HG03066 (cell line): Measurements from ENCODE around the gene DSCAML1.

Source experiments
- ATAC-seq: cut with Tn5 transposase; IDR thresholded peaks from one replicate; pipeline ENCODE4 v1.9.1; 2021; ENCODE audit warnings: low read depth; ENCODE audit not compliant: unreplicated experiment

Gene DSCAML1, protein sequence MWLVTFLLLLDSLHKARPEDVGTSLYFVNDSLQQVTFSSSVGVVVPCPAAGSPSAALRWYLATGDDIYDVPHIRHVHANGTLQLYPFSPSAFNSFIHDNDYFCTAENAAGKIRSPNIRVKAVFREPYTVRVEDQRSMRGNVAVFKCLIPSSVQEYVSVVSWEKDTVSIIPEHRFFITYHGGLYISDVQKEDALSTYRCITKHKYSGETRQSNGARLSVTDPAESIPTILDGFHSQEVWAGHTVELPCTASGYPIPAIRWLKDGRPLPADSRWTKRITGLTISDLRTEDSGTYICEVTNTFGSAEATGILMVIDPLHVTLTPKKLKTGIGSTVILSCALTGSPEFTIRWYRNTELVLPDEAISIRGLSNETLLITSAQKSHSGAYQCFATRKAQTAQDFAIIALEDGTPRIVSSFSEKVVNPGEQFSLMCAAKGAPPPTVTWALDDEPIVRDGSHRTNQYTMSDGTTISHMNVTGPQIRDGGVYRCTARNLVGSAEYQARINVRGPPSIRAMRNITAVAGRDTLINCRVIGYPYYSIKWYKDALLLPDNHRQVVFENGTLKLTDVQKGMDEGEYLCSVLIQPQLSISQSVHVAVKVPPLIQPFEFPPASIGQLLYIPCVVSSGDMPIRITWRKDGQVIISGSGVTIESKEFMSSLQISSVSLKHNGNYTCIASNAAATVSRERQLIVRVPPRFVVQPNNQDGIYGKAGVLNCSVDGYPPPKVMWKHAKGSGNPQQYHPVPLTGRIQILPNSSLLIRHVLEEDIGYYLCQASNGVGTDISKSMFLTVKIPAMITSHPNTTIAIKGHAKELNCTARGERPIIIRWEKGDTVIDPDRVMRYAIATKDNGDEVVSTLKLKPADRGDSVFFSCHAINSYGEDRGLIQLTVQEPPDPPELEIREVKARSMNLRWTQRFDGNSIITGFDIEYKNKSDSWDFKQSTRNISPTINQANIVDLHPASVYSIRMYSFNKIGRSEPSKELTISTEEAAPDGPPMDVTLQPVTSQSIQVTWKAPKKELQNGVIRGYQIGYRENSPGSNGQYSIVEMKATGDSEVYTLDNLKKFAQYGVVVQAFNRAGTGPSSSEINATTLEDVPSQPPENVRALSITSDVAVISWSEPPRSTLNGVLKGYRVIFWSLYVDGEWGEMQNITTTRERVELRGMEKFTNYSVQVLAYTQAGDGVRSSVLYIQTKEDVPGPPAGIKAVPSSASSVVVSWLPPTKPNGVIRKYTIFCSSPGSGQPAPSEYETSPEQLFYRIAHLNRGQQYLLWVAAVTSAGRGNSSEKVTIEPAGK (N-terminal part only)

GRCh38 chr11:117796872-117797529 lies at the start of gene DSCAML1:
DSCAML1 (minus strand) TSS chr11:117797216; CDS start chr11:117797079, 137 bp downstream.
- ATAC-seq, result no peak

DNA sequence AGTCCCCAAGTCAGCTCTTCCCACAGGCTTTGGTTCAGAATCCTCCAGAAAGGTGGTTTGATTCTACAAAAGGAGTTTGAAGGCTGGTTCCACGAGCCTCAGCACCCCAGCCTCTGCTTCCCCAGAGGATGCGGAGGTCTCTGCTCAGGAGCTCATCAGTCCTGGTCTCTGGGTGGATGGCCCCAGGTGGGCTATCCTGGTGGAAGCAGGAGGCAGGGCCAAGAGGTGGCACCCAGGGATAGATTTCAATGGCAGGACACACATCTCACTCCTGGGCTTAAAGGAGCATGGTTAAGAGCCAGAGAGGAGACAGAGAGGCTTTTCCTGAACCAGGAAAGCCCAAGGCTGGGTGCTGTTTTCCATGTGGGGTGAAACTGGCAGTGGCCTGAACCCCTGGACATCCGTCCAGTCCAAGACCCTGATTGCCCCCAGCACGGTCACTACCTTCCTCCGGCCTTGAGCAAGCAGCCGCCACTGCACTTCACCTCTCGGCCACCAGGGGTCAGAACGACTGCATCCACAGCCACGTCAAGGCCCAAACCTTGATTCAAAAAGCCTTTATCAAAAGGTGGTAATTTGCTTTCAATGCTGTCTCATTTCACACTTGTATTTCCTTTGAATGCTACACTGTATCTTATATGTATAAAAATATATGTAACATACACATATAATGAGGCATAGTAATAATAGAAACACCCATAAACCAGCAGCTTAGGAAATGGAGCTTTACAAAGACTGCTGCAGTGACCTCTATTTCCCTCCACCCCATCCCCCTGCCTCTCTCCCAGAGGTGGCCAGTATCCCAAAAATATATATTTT lies 46.9 kb upstream of the DSCAML1 start:
- ATAC-seq, result no peak

DNA sequence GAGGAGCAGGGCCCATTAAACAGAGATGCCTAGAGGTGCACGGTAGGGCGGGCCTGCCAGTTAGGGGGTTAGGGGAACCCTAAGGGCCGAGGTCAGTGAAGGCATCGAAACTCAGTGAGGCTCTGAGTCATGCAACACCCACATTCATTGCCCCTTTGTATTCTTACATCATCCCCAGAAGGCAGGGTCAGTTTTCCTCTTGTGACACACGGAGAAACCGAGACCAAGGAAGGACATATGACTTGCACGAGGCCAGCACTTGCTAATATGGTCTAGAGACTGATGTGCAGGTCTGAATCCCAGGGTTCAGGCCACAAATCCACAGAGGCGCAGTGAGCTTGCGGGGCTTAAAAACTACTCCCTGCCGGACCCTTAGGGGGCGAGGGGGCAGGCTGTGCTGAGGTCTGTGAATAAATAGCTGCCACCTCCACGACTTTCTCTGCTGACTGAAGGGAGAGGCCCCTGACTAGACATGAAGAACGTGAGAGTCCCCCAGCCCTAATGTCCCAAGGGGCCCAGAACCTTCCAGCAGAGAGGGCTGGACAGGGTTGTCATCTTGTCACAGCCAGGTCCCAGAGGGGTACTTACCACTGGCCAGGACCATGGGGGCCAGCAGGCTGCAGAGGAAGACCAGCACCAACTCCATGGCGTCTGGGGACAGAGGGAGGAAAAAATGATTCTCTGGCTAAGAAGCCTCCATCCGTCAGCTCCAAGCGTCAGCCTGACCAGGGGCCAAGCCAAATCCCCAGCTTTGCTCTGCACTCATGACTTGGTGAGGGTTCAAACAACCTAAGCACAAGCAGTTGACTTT lies 45.3 kb upstream of the DSCAML1 start:
- ATAC-seq, result no peak

GRCh38 chr11:117841551-117842031 lies 44.6 kb upstream of the DSCAML1 start:
- ATAC-seq, result no peak

DNA sequence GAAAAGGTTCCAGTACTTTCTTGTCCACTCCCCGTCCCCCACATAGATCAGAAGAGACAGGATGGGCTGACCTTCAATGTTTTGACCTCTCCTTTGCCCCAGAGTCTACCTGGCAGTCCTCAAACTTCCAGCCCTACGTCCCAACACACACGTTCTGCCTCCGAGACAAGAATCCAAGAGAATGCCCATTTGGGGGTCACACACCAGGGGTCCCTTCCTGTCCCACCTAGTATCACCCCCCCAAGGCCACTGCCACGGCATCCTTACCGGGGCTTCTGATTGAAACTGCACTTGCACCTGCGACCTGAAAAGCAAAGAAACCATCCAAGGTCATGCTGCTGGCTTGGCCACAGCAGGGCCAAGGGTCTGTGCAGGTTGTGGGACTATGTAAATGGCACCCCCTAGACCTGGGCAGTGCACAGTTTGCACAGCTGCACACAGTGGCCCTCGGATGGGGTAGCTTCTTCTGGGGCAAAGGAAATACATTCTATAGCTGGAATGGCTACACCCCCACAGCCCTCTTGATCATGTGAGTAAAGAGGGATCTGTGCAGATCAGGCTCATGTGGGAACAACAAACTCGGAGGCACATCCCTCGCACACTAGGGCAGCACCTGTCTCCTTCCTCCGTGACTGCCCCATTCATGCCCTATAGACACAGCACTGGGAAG lies 44.0 kb upstream of the DSCAML1 start:
- no peak for ATAC-seq

DNA sequence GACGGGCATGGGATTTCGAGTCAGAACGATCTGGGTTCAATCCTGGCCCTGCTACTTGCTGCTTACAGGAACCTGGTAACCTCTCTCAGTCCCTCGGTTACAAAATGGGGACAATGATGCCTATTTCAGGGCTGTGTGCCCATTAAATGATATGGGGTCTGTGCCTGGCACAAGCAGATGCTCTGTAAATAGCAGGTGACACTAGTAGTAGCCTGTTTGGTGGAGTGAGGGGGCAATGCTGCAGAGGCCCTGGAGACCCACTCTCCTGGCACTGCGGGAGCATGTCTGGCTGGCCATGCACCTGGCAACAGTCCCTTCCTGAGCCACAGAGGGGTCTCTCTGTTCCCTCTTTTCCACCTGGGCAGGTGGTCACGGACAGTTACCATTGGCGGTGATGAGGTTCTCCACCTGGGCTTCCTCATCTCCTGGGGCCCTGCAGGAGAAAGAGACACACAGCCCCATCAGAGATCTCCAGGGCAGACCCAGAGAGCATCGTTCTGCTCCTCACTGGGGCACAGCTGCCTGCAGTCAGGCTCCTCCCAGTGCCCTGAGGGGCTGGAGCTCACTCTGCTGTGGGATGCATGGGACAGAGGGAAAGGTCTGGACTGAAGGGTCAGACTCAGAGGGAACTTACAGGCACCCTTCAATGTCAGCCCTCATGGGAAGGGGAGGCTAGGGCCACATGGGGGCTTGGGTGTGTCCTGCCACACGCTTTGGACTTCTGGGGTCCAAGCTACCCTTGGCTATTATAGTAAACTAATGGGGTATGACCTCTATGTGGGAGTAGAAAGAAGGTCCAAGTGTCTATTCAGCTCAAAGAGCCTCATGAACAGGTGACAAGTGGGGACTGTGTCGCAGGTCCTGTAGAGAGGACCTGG lies 43.2 kb upstream of the DSCAML1 start:
- ATAC-seq, result no peak

GRCh38 chr11:117839380-117839881 lies 42.4 kb upstream of the DSCAML1 start:
- ATAC-seq, result no peak

- ATAC-seq, result no peak
Observed at GRCh38 chr11:117838901-117839300, 41.9 kb upstream of the DSCAML1 start.

DNA sequence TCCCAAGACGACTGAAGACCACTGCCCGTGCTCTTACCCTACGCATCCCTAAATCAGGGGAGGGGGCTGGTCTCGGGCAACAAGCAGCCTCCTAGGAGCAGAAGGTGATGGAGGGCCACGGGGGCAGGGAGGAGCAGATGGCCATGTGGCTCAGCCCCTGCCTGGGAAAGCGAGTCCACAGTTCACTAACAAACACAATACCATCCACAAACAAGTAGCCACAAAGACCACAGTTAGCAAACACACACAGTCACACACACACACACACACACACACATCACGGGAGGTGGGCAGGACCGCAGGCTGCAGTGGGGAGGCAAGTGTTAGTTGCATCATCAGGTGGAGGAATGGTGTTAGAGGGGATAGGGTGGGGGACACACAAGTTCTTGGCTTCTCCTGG lies 40.8 kb upstream of the DSCAML1 start:
- no peak for ATAC-seq

DNA sequence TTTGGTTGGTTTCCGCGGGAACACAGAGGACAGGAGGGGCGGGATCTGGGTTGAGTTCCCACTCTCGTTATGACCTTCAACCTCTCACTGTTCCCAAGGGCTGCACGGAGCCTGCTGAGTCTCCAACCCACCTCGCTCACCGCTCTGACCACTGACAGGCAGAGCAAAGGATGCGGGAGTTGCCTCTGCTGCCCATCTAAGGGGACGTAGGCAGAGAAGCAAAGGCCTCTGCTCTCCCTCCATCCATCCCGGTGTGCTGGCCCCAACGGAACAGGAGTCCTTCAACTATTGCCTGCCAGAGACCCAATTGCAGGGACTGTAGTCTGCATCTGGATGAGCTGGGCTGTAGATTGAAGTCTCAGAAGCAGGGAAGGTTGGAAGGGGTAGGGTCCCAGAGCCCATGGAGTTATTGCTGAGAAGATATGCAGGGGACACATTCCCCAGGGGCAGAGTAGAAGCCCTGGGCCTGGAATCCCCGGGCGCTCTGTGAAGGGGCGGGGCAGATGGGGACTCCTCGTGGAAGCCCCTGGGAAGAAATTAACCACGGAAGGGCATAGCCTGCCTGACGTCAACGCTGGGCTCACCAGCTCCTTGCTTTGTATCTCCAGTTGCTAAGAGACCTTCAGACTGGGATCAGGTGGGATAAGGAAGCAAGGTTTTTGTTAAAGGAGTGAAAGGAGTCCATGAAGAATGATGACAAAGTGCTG lies 40.2 kb upstream of the DSCAML1 start:
- no peak for ATAC-seq

GRCh38 chr11:117836077-117836960 lies 39.3 kb upstream of the DSCAML1 start:
- ATAC-seq, result no peak

DNA sequence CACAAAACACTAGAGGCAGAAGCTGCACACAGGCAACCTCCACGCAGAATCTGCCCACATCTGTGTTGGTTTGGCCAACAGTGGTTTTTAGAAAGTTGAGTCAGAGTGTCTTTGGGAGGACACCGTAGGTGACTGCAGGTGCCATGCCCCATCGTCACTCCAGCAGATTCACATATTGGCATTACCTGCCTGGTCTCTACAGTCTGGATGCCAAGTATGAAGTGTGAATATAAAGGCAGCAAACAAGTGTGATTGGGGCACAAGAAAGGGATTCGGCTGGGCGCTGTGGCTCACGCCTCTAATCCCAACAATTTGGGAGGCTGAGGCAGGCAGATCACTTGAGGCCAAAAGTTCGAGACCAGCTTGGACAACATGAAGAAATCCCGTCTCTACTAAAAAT lies 38.6 kb upstream of the DSCAML1 start:
- no peak for ATAC-seq

GRCh38 chr11:117834838-117835443 lies 37.9 kb upstream of the DSCAML1 start:
- no peak for ATAC-seq

GRCh38 chr11:117834068-117834810 lies 37.2 kb upstream of the DSCAML1 start:
- ATAC-seq, result no peak
